Upper lobe of left lung (tissue), 4 donors: ENCODE measurements around the gene RAPGEF2.

ENCODE experiments used
- EP300 ChIP-seq, 4 donors: sonication (generic); formaldehyde crosslinking; IDR thresholded peaks; one replicate each; pipeline ENCODE4 v1.5.1; 2017; ENCODE audit warnings: antibody characterized with exemption in 4 of 4, control low read depth in 2 of 4
- POLR2A ChIP-seq, 4 donors: fragments of 450-650 bp; IDR thresholded peaks; one replicate each; pipeline ENCODE4 v1.5.1; 2016 to 2017; ENCODE audit warnings: antibody characterized with exemption in 4 of 4, mild to moderate bottlenecking in 2 of 4
- POLR2AphosphoS5 ChIP-seq, 2 donors: sonication (generic); formaldehyde crosslinking; IDR thresholded peaks; one replicate each; pipeline ENCODE4 v1.5.1; 2017; ENCODE audit warnings: antibody characterized with exemption in 2 of 2
- TF ChIP-seq, protein P1 (sequence below), 6 experiments: fragments of 450-650 bp in 4 of 6; fragments of 200-600 bp in 2 of 6; sonication (generic) in 2 of 6; IDR thresholded peaks; one replicate each; pipeline ENCODE4 v1.5.1; 2016 to 2019; ENCODE audit warnings: antibody characterized with exemption in 6 of 6

DNA sequence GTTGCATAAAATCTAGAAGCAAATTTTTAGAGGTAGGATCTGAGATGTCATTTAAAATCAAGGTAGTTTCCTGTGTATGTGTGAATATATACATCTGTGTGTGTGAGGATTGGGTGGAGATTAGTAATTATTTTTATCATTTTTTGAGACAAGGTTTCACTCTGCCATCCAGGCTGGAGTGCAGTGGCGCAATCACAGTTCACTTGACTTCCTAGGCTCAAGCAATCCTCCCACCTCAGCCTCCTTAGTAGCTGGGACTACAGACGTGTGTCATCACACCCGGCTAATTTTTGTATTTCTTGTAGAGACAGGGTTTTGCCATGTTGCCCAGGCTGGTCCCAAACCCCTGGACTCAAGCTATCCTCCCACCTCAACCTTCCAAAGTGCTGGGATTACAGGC, 188.3 kb downstream of the RAPGEF2 start:
- TF ChIP-seq, protein P1, sequence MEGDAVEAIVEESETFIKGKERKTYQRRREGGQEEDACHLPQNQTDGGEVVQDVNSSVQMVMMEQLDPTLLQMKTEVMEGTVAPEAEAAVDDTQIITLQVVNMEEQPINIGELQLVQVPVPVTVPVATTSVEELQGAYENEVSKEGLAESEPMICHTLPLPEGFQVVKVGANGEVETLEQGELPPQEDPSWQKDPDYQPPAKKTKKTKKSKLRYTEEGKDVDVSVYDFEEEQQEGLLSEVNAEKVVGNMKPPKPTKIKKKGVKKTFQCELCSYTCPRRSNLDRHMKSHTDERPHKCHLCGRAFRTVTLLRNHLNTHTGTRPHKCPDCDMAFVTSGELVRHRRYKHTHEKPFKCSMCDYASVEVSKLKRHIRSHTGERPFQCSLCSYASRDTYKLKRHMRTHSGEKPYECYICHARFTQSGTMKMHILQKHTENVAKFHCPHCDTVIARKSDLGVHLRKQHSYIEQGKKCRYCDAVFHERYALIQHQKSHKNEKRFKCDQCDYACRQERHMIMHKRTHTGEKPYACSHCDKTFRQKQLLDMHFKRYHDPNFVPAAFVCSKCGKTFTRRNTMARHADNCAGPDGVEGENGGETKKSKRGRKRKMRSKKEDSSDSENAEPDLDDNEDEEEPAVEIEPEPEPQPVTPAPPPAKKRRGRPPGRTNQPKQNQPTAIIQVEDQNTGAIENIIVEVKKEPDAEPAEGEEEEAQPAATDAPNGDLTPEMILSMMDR (IDR thresholded peaks at IDR 0.05) = no peak
- no peak for TF ChIP-seq EP300 (IDR thresholded peaks at IDR 0.05)
- TF ChIP-seq POLR2AphosphoS5 (IDR thresholded peaks at IDR 0.05) = no peak
- TF ChIP-seq POLR2A (IDR thresholded peaks at IDR 0.05) = no peak
